Kidney epithelial cell (primary cell): ENCODE measurements around the gene GNAO1. TPM values are rescaled to one million over a fixed set of nuclear protein-coding genes. Genes with fewer than 3 reads are reported as not detected.

ENCODE experiments used
- DNase-seq: peaks from one replicate; pipeline ENCODE4 v3.0.0-alpha.2; 2010; ENCODE audit warnings: low read depth
- H3K27me3 ChIP-seq: 2 replicates; pipeline ENCODE4 v1.6.0; 2011; ENCODE audit warnings: low read length; ENCODE audit not compliant: control insufficient read depth, insufficient read depth
- H3K36me3 ChIP-seq: 2 replicates; pipeline ENCODE4 v1.5.1; 2011; ENCODE audit warnings: low read length; ENCODE audit not compliant: control insufficient read depth, insufficient read depth
- H3K4me3 ChIP-seq: 2 replicates; pipeline ENCODE4 v1.5.1; 2011; ENCODE audit warnings: low read depth, mild to moderate bottlenecking, control low read depth, low read length
- CTCF ChIP-seq: IDR thresholded peaks from 2 replicates; pipeline ENCODE4 v1.5.1; 2011; ENCODE audit warnings: mild to moderate bottlenecking, moderate library complexity, low read length, control low read depth, inconsistent platforms; ENCODE audit not compliant: insufficient read depth, poor library complexity, severe bottlenecking
- total RNA-seq: library from RNA; depleted of rRNA; stranded (reverse); fragments of >200 nt; gene quantifications from 2 replicates; pipeline ENCODE4 v1.2.3, GENCODE V29; 2015

The GNAO1 gene
- total RNA-seq, 1 donor from 2014 or later, result 5.7 TPM

- H3K36me3 ChIP-seq, result no peaks in the 10 kb centered on the region
- no peak for DNase-seq
- no peak overlapping the region for H3K4me3 ChIP-seq
Observed at GRCh38 chr16:56260378-56261160, 69.3 kb downstream of the GNAO1 start.

GRCh38 chr16:56261656-56262055 is 70.4 kb downstream of the GNAO1 start:
- H3K27me3 ChIP-seq, result no peaks in the 10 kb centered on the region
- TF ChIP-seq CTCF, result no peak
- H3K36me3 ChIP-seq, result no peaks in the 10 kb centered on the region
- no peak overlapping the region for H3K4me3 ChIP-seq
- DNase-seq, result no peak

More at GRCh38 chr16:56260378-56261160, 69.3 kb downstream of the GNAO1 start:
- no peak for TF ChIP-seq CTCF
- no peaks in the 10 kb centered on the region for H3K27me3 ChIP-seq

GRCh38 chr16:56262148-56262547 is 70.9 kb downstream of the GNAO1 start:
- Histone ChIP-seq H3K4me3 (no peak overlapping the region), H3K27me3 (no peaks in the 10 kb centered on the region), H3K36me3 (no peaks in the 10 kb centered on the region)
- no peak for TF ChIP-seq CTCF
- DNase-seq, result no peak

- Histone ChIP-seq H3K4me3 (no peak overlapping the region), H3K27me3 (no peaks in the 10 kb centered on the region), H3K36me3 (no peaks in the 10 kb centered on the region)
- TF ChIP-seq CTCF, result no peak
- DNase-seq, result no peak
Observed at GRCh38 chr16:56262551-56263245, 71.4 kb downstream of the GNAO1 start.

- no peak for TF ChIP-seq CTCF
- H3K27me3 ChIP-seq, result no peaks in the 10 kb centered on the region
- no peak overlapping the region for H3K4me3 ChIP-seq
- no peak for DNase-seq
- H3K36me3 ChIP-seq, result no peaks in the 10 kb centered on the region
Observed at GRCh38 chr16:56263711-56264608, 72.7 kb downstream of the GNAO1 start.
